ENCODE results near the gene IGFLR1.

DNA sequence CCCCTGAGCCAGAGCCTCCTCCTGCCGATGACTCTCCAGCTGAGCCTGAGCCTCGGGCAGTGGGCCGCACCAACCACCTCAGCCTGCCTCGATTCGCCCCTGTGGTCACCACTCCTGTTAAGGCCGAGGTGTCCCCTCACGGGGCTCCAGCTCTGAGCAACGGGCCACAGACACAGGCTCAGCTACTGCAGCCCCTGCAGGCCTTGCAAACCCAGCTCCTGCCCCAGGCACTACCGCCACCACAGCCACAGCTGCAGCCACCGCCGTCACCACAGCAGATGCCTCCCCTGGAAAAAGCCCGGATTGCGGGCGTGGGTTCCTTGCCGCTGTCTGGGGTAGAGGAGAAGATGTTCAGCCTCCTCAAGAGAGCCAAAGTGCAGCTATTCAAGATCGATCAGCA, 20.9 kb downstream of the IGFLR1 start:
- TF ChIP-seq CTCF (conservative IDR thresholded peaks at IDR 0.05 in 1 of 2, IDR thresholded peaks at IDR 0.05 in 1 of 2; ENCODE audit: extremely low read depth in 1 of 2, insufficient read depth in 1 of 2, low read depth in 1 of 2, low read length in 2 of 2) (no peak), EZH2 (IDR thresholded peaks at IDR 0.05; ENCODE audit: borderline replicate concordance, low read length) (no peak)

Data from mammary epithelial cell (primary cell).